HepG2 (cell line): Measurements from ENCODE around the gene HTR6. TPM values are rescaled to one million over a fixed set of nuclear protein-coding genes. Genes with fewer than 3 reads are reported as not detected.

ENCODE experiments used
- ATAC-seq: fragments of 200-7000 bp; cut with Tn5 transposase; 3 replicates; pipeline ENCODE4 v1.9.1; 2020; ENCODE audit warnings: mild to moderate bottlenecking, moderate library complexity
- BruUV-seq: library from RNA; stranded (reverse); fragments of 400-500 nt; replicated peaks from 2 replicates; lab custom pipeline; 2021; lab: Mats Ljungman, UMichigan
- CTCF ChIA-PET: fragments of 300-600 bp; formaldehyde crosslinking; extraction: SDS; loops from one replicate; lab custom pipeline; 2021; ENCODE audit warnings: low total read pairs, inconsistent platforms, low intra/inter-chr PET ratio; lab: Yijun Ruan, JAX
- POLR2A ChIA-PET: fragments of 350-600 bp; sonication (Branson Sonifier 250); formaldehyde crosslinking; loops from one replicate; lab custom pipeline; 2020; ENCODE audit warnings: antibody characterized with exemption, inconsistent platforms; lab: Yijun Ruan, JAX
- DNase-seq: peaks from one replicate; pipeline ENCODE4 v3.0.0-alpha.2; 2015; ENCODE audit warnings: low spot score
- FAIRE-seq: peaks from 3 replicates; lab custom pipeline; 2011; peaks lifted over from hg19 to GRCh38; lab: Jason Lieb, UNC
- H2AFZ ChIP-seq: one replicate; pipeline ENCODE4 v1.6.1; 2011; ENCODE audit warnings: low read length, inconsistent platforms
- H3K27ac ChIP-seq: fragments of 300-600 bp; 3 replicates; pipeline ENCODE4 v1.8.0; 2011; ENCODE audit warnings: mixed run types, mild to moderate bottlenecking, mixed read lengths, low read length, inconsistent platforms; ENCODE audit not compliant: insufficient read depth; ENCODE audit errors: extremely low read length
- H3K27me3 ChIP-seq, 2 experiments: fragments of 200-600 bp in 1 of 2; 2 replicates in 1 of 2; 3 replicates in 1 of 2; pipeline versions ENCODE4 v1.6.0 to v1.8.0; 2011; ENCODE audit warnings: low read length in 2 of 2, mild to moderate bottlenecking in 2 of 2, moderate library complexity in 2 of 2, inconsistent platforms in 1 of 2; ENCODE audit not compliant: insufficient read depth in 2 of 2, control insufficient read depth in 1 of 2
- H3K36me3 ChIP-seq, 2 experiments: fragments of 200-600 bp in 1 of 2; replicated peaks in 1 of 2; 2 replicates in 1 of 2; 3 replicates in 1 of 2; pipeline versions ENCODE4 v1.5.1 to v1.8.0; 2011; ENCODE audit warnings: low read length in 2 of 2, inconsistent platforms in 1 of 2; ENCODE audit not compliant: insufficient read depth in 2 of 2, control insufficient read depth in 1 of 2
- H3K4me1 ChIP-seq: 2 replicates; pipeline ENCODE4 v1.5.1; 2012; ENCODE audit warnings: low read length, inconsistent platforms; ENCODE audit not compliant: insufficient read depth
- H3K4me2 ChIP-seq: 2 replicates; pipeline ENCODE4 v1.6.0; 2011; ENCODE audit warnings: low read depth, low read length, inconsistent platforms
- H3K4me3 ChIP-seq, 3 experiments: fragments of 200-600 bp in 1 of 3; sonication (generic), shearing (Covaris generic) in 1 of 3; replicated peaks in 1 of 3; 2 replicates each; pipeline ENCODE4 v1.5.1; 2011 to 2016; ENCODE audit warnings: low read length in 3 of 3, inconsistent platforms in 2 of 3, low read depth in 2 of 3, mild to moderate bottlenecking in 2 of 3, control low read depth in 1 of 3, mixed read lengths in 1 of 3; ENCODE audit not compliant: insufficient read depth in 1 of 3
- H3K79me2 ChIP-seq: one replicate; pipeline ENCODE4 v1.6.1; 2011; ENCODE audit warnings: low read length, inconsistent platforms; ENCODE audit not compliant: insufficient read depth
- H3K9ac ChIP-seq: 2 replicates; pipeline ENCODE4 v1.6.0; 2011; ENCODE audit warnings: mild to moderate bottlenecking, low read depth, low read length, inconsistent platforms; ENCODE audit not compliant: insufficient read depth
- H3K9me3 ChIP-seq: 2 replicates; pipeline ENCODE4 v1.5.1; 2012; ENCODE audit warnings: mild to moderate bottlenecking, low read length
- H4K20me1 ChIP-seq: 2 replicates; pipeline ENCODE4 v1.6.0; 2011; ENCODE audit warnings: inconsistent platforms, mild to moderate bottlenecking, low read length, moderate library complexity; ENCODE audit not compliant: insufficient read depth
- ETV5 ChIP-seq: IDR thresholded peaks from 2 replicates; pipeline ENCODE4 v1.6.1; 2018; ENCODE audit warnings: missing biosample characterization, missing genetic modification reagents, inconsistent platforms, borderline replicate concordance
- FOXA1 ChIP-seq, 2 experiments: fragments of 450-650 bp in 1 of 2; sonication (generic) in 1 of 2; formaldehyde crosslinking in 1 of 2; IDR thresholded peaks; 2 replicates each; pipeline versions ENCODE4 v1.4.0 to v1.6.1; 2016 to 2020; ENCODE audit warnings: missing genetic modification reagents in 1 of 2
- HNRNPH1 ChIP-seq: fragments of 200-400 bp; formaldehyde crosslinking; optimal IDR thresholded peaks from 2 replicates; pipeline ENCODE3; 2017; ENCODE audit warnings: mild to moderate bottlenecking, low read depth, low read length
- KLF16 ChIP-seq, 2 experiments: sonication (generic) in 1 of 2; formaldehyde crosslinking in 1 of 2; IDR thresholded peaks; 2 replicates each; pipeline versions ENCODE4 v1.6.1 to v1.8.0; 2016 to 2023; ENCODE audit warnings: missing genetic modification reagents in 2 of 2, missing compliant biosample characterization in 1 of 2
- MLLT10 ChIP-seq: sonication (generic); formaldehyde crosslinking; IDR thresholded peaks from 2 replicates; pipeline ENCODE4 v1.4.0; 2020; ENCODE audit warnings: missing genetic modification reagents
- MTA3 ChIP-seq: sonication (generic); formaldehyde crosslinking; IDR thresholded peaks from 2 replicates; pipeline ENCODE4 v1.4.0; 2020; ENCODE audit warnings: missing genetic modification reagents
- RELA ChIP-seq: sonication (generic); formaldehyde crosslinking; IDR thresholded peaks from 2 replicates; pipeline ENCODE4 v1.4.0; 2020; ENCODE audit warnings: missing genetic modification reagents
- TEAD3 ChIP-seq: optimal IDR thresholded peaks from 2 replicates; pipeline ENCODE3; 2016; ENCODE audit warnings: borderline replicate concordance
- ZBTB39 ChIP-seq: sonication (generic); formaldehyde crosslinking; IDR thresholded peaks from 2 replicates; pipeline ENCODE4 v1.5.0; 2020; ENCODE audit warnings: missing genetic modification reagents
- ZFAT ChIP-seq: sonication (generic); formaldehyde crosslinking; conservative IDR thresholded peaks from 2 replicates; pipeline ENCODE4 v1.8.1; 2023; ENCODE audit warnings: missing genetic modification reagents, inconsistent platforms
- ZFP41 ChIP-seq: sonication (generic); formaldehyde crosslinking; IDR thresholded peaks from 2 replicates; pipeline ENCODE4 v1.4.0; 2020; ENCODE audit warnings: mild to moderate bottlenecking, missing genetic modification reagents, borderline replicate concordance
- ZNF33A ChIP-seq: sonication (generic); formaldehyde crosslinking; IDR thresholded peaks from 2 replicates; pipeline ENCODE4 v1.5.1; 2020; ENCODE audit warnings: missing genetic modification reagents, mild to moderate bottlenecking, moderate library complexity, borderline replicate concordance
- ZNF597 ChIP-seq: sonication (generic); formaldehyde crosslinking; IDR thresholded peaks from 2 replicates; pipeline ENCODE4 v1.5.0; 2020; ENCODE audit warnings: missing genetic modification reagents
- ZNF709 ChIP-seq: sonication (generic); formaldehyde crosslinking; IDR thresholded peaks from 2 replicates; pipeline ENCODE4 v1.5.0; 2020; ENCODE audit warnings: mild to moderate bottlenecking, missing genetic modification reagents
- WGBS: methylation state at CpG from one replicate; pipeline ENCODE4 v1.1.6; 2017; ENCODE audit warnings: low lambda C conversion rate; 5-methylcytosine and 5-hydroxymethylcytosine counted together
- in situ Hi-C: cut with HindIII; loops from 2 replicates; pipeline ENCODE4 v1.10.0; 2017; ENCODE audit warnings: low pct_unique_long_range_greater_than_20kb; ENCODE audit not compliant: extremely low pct_ligation_motif_present
- intact Hi-C: fragments of 100-400 bp; cut with micrococcal nuclease; formaldehyde crosslinking; loops from one replicate; pipeline ENCODE4 v1.10.0; 2022; ENCODE audit not compliant: unreplicated experiment
- polyA plus RNA-seq, 8 experiments: library from polyadenylated mRNA; depleted of rRNA in 3 of 8; stranded (reverse) in 7 of 8; unstranded in 1 of 8; fragments of >200 nt; fragmentation: Illumina TruSeq in 4 of 8; extraction: Trizol in 4 of 8; gene quantifications; 2 replicates each; pipeline versions ENCODE4 v1.2.1 to v1.2.3, GENCODE V29; 2011 to 2016; ENCODE audit warnings: low read depth in 4 of 8, missing spikeins in 1 of 8, mixed read lengths in 1 of 8; ENCODE audit not compliant: insufficient read depth in 1 of 8
- total RNA-seq, 5 experiments: library from RNA; depleted of rRNA; stranded (reverse); fragments of >200 nt; fragmentation: Illumina TruSeq; extraction: Trizol; gene quantifications; 2 replicates each; pipeline ENCODE4 v1.2.3, GENCODE V29; 2016; ENCODE audit warnings: low read depth in 1 of 5
- TF ChIP-seq, protein P1 (sequence below): sonication (generic); formaldehyde crosslinking; IDR thresholded peaks from 2 replicates; pipeline ENCODE4 v1.4.0; 2020; ENCODE audit warnings: missing genetic modification reagents, borderline replicate concordance
- TF ChIP-seq, protein P2 (sequence below): IDR thresholded peaks from 2 replicates; pipeline ENCODE4 v1.6.1; 2018; ENCODE audit warnings: missing genetic modification reagents

The HTR6 gene
- total and polyA plus RNA-seq, 2 of the 13 experiments (the other 11 are each of a cell fraction or from before 2014, with no cell fraction given) = 0.04 TPM; not detected in 1

- BruUV-seq = no TSS peak
- 95% methylated on average over 5 of the region's 5 CpGs for WGBS
- Histone ChIP-seq H3K36me3 (no peaks in the 10 kb centered on the region), H3K9me3 (peaks cover 4% of the 10 kb centered on the region; the same call in 1 of the 2 replicates), H3K9ac (no peak overlapping the region), H3K79me2 (no peaks in the 10 kb centered on the region), H3K27me3 (no peaks in the 10 kb centered on the region), H3K4me3 (no peak overlapping the region), H4K20me1 (no peaks in the 10 kb centered on the region), H3K4me1 (no peaks in the 10 kb centered on the region), H3K27ac (no peak overlapping the region), H3K4me2 (no peak overlapping the region), H2AFZ (no peak overlapping the region)
- FAIRE-seq = no peak
- ChIA-PET POLR2A (no interaction called here), CTCF (no interaction called here)
- ATAC-seq = no peak
- no peak for DNase-seq
- intact Hi-C loops (no loop called here), in situ Hi-C loops (no loop called here)
- no peak for TF ChIP-seq MLLT10 (CRISPR knock-in tag)
- no peak for TF ChIP-seq ZNF33A (CRISPR knock-in tag)
- no peak for TF ChIP-seq ZNF709
- TF ChIP-seq ETV5 = no peak
- TF ChIP-seq ZFP41 (CRISPR knock-in tag) = no peak
- TF ChIP-seq, protein P1, sequence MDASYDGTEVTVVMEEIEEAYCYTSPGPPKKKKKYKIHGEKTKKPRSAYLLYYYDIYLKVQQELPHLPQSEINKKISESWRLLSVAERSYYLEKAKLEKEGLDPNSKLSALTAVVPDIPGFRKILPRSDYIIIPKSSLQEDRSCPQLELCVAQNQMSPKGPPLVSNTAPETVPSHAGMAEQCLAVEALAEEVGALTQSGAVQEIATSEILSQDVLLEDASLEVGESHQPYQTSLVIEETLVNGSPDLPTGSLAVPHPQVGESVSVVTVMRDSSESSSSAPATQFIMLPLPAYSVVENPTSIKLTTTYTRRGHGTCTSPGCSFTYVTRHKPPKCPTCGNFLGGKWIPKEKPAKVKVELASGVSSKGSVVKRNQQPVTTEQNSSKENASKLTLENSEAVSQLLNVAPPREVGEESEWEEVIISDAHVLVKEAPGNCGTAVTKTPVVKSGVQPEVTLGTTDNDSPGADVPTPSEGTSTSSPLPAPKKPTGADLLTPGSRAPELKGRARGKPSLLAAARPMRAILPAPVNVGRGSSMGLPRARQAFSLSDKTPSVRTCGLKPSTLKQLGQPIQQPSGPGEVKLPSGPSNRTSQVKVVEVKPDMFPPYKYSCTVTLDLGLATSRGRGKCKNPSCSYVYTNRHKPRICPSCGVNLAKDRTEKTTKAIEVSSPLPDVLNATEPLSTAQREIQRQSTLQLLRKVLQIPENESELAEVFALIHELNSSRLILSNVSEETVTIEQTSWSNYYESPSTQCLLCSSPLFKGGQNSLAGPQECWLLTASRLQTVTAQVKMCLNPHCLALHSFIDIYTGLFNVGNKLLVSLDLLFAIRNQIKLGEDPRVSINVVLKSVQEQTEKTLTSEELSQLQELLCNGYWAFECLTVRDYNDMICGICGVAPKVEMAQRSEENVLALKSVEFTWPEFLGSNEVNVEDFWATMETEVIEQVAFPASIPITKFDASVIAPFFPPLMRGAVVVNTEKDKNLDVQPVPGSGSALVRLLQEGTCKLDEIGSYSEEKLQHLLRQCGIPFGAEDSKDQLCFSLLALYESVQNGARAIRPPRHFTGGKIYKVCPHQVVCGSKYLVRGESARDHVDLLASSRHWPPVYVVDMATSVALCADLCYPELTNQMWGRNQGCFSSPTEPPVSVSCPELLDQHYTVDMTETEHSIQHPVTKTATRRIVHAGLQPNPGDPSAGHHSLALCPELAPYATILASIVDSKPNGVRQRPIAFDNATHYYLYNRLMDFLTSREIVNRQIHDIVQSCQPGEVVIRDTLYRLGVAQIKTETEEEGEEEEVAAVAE = no peak
- TF ChIP-seq KLF16 (CRISPR knock-in tag; IDR thresholded peaks at IDR 0.05) = no peak
- no peak for TF ChIP-seq ZBTB39
- no peak for TF ChIP-seq MTA3 (CRISPR knock-in tag)
- no peak for TF ChIP-seq ZFAT (CRISPR knock-in tag)
- no peak for TF ChIP-seq HNRNPH1
- TF ChIP-seq FOXA1 (IDR thresholded peaks at IDR 0.05) = no peak
- no peak for TF ChIP-seq FOXA1 (CRISPR knock-in tag; IDR thresholded peaks at IDR 0.05)
- TF ChIP-seq, protein P2, sequence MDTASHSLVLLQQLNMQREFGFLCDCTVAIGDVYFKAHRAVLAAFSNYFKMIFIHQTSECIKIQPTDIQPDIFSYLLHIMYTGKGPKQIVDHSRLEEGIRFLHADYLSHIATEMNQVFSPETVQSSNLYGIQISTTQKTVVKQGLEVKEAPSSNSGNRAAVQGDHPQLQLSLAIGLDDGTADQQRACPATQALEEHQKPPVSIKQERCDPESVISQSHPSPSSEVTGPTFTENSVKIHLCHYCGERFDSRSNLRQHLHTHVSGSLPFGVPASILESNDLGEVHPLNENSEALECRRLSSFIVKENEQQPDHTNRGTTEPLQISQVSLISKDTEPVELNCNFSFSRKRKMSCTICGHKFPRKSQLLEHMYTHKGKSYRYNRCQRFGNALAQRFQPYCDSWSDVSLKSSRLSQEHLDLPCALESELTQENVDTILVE (CRISPR knock-in tag) = no peak
- no peak for TF ChIP-seq TEAD3
- no peak for TF ChIP-seq ZNF597 (CRISPR knock-in tag)
- no peak for TF ChIP-seq RELA (CRISPR knock-in tag)
Observed at GRCh38 chr1:19728413-19729145, 63.9 kb downstream of the HTR6 start.
